Progenitor cell of endocrine pancreas (in vitro differentiated cells): Measurements from ENCODE around the gene SH3BGRL2. TPM values are rescaled to one million over a fixed set of nuclear protein-coding genes. Genes with fewer than 3 reads are reported as not detected.

Experiments
- DNase-seq: peaks from one replicate; pipeline ENCODE4 v3.0.0; 2021; ENCODE audit warnings: low spot score; ENCODE audit not compliant: unreplicated experiment
- H3K27ac Mint-ChIP-seq: 2 replicates; pipeline ENCODE4 v1.8.0; 2021; ENCODE audit warnings: mild to moderate bottlenecking, moderate library complexity, mixed read lengths
- H3K27me3 Mint-ChIP-seq: 2 replicates; pipeline ENCODE4 v1.8.0; 2021; ENCODE audit warnings: mixed read lengths
- H3K36me3 Mint-ChIP-seq: 2 replicates; pipeline ENCODE4 v1.8.0; 2022; ENCODE audit warnings: mixed read lengths; ENCODE audit not compliant: insufficient read depth
- H3K4me1 Mint-ChIP-seq: 2 replicates; pipeline ENCODE4 v1.8.0; 2021; ENCODE audit warnings: low read depth, mixed read lengths
- H3K4me3 Mint-ChIP-seq: 2 replicates; pipeline ENCODE4 v1.8.0; 2021; ENCODE audit warnings: low read depth, mild to moderate bottlenecking, moderate library complexity, mixed read lengths
- H3K9me3 Mint-ChIP-seq: 2 replicates; pipeline ENCODE4 v1.8.0; 2021; ENCODE audit warnings: low read depth, mixed read lengths
- long read RNA-seq: library from polyadenylated mRNA; unstranded; transcript quantifications from one replicate; pipeline ENCODE4 v2.0.0, GENCODE V29; 2020
- total RNA-seq: library from RNA; stranded (reverse); gene quantifications from 2 replicates; pipeline ENCODE4 v1.2.1, GENCODE V29; 2021
- TF ChIP-seq, protein P1 (sequence below): fragments of 200-600 bp; sonication (generic); IDR thresholded peaks from one replicate; pipeline ENCODE4 v1.5.0; 2021; ENCODE audit warnings: antibody characterized with exemption, mild to moderate bottlenecking; ENCODE audit not compliant: unreplicated experiment

SH3BGRL2 gene
- 47.4 and 49.1 TPM in 2 replicates for total RNA-seq
- long read RNA-seq, full-length matches to known transcripts, result 65 of 130 reads
- long read RNA-seq, partial matches to known transcripts, result 46 of 130 reads
- long read RNA-seq, other reads (novel, unspliced or antisense), result 19 of 130 reads

DNA sequence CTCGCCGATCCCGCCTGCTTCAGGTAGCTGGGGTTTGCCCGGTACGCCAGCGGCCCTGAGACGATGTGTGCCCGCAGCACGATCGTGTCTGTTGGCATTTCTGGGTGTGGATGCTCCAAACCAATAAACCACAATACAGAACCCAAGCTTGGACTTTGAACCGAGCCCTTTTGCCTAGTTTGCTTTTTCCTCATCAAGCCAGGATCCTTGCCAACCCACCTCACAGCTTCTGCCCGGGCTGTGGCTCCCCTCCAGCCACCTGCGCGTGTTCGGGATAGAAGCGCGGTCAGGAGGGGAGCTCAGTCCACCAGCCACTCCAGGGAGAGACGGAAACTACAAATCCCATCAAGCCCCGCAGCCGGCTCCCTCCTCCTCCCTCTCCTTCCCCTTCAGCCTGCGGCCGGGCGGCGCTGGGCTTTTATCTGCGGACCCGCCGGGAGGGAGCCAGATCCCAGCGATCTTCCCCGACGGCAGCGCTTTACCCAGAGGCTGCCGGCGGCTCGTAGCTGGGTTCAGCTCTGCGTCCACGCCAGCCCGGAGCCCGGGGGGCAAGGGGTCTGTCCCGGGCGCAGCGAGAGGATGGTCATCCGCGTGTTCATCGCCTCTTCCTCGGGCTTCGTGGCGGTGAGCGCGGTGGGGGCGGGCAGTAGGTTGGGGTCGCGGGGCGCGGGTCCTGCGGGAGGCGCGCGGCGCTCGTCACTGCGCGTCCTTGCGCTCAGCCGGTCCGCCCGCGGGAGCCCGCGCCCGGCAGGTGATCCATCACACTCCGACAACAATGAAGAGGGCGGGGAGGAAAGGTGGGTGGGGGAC lies at the start of gene SH3BGRL2:
Gene SH3BGRL2 (plus strand): TSS at position 447 of the 810 bp plus-strand sequence. CDS start 133 bp downstream, at position 580.
- Mint-ChIP-seq H3K27me3 (no peaks in the 10 kb centered on the region), H3K27ac (peak within 1 kb of the TSS; percentile 97), H3K9me3 (no peaks in the 10 kb centered on the region), H3K4me1 (peaks cover 39% of the 10 kb centered on the region), H3K36me3 (peaks cover 5% of the 10 kb centered on the region), H3K4me3 (peak within 1 kb of the TSS; percentile 99)
- TF ChIP-seq, protein P1, sequence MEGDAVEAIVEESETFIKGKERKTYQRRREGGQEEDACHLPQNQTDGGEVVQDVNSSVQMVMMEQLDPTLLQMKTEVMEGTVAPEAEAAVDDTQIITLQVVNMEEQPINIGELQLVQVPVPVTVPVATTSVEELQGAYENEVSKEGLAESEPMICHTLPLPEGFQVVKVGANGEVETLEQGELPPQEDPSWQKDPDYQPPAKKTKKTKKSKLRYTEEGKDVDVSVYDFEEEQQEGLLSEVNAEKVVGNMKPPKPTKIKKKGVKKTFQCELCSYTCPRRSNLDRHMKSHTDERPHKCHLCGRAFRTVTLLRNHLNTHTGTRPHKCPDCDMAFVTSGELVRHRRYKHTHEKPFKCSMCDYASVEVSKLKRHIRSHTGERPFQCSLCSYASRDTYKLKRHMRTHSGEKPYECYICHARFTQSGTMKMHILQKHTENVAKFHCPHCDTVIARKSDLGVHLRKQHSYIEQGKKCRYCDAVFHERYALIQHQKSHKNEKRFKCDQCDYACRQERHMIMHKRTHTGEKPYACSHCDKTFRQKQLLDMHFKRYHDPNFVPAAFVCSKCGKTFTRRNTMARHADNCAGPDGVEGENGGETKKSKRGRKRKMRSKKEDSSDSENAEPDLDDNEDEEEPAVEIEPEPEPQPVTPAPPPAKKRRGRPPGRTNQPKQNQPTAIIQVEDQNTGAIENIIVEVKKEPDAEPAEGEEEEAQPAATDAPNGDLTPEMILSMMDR, result no peak
- peak; percentile 79 for DNase-seq

DNA sequence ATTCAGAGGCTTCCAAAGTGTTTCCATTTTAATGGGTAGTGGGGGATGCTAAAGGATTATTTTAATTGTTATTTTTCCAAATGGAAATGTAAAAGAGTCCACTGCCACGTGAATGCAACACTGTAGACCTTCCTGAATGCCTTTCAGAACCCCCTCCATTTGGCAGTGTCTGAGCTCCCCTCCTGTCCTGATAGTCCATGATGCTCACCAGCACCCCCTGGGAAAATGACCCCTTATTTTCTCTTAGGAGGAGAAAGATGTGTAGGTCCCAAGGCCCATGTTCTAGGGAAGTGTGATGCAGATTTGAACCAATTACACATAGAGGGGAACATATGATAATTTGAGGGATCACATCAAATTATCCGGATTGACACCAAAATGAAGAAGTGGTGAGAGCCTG lies 46.8 kb upstream of the SH3BGRL2 start:
- no peaks in the 10 kb centered on the region for H3K4me1 Mint-ChIP-seq

DNA sequence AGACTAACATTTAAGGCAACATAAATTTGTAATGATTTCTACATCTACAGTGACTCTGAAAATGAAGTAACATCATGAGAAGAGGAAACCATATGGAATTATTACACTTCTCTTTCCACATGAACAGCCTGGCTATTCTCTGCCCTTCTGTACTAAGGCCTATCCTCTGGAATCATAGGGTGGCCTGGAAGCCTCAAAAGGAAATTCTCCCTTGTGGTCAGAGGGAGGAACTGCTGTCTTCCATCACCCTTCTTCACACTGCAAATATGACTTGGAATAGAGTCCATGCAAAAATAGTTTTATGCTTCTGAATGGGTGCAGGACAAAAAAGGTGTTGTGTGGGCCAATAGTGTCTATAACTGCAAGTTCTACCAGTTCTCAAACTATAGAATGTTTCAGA lies 44.6 kb upstream of the SH3BGRL2 start:
- no peak overlapping the region for H3K4me3 Mint-ChIP-seq
- no peaks in the 10 kb centered on the region for H3K27me3 Mint-ChIP-seq
- H3K4me1 Mint-ChIP-seq, result no peaks in the 10 kb centered on the region
- H3K27ac Mint-ChIP-seq, result no peak overlapping the region
- TF ChIP-seq, protein P1, result peak; percentile 56
- DNase-seq, result no peak
- peaks cover 9% of the 10 kb centered on the region for H3K9me3 Mint-ChIP-seq
- peaks cover 10% of the 10 kb centered on the region for H3K36me3 Mint-ChIP-seq

More for the DNA sequence above, 46.8 kb upstream of the SH3BGRL2 start:
- peaks cover 25% of the 10 kb centered on the region for H3K9me3 Mint-ChIP-seq
- H3K4me3 Mint-ChIP-seq, result no peak overlapping the region
- peaks cover 23% of the 10 kb centered on the region for H3K36me3 Mint-ChIP-seq
- peak overlapping the region; percentile 37 for H3K27ac Mint-ChIP-seq
- TF ChIP-seq, protein P1, result no peak
- H3K27me3 Mint-ChIP-seq, result no peaks in the 10 kb centered on the region
- no peak for DNase-seq

DNA sequence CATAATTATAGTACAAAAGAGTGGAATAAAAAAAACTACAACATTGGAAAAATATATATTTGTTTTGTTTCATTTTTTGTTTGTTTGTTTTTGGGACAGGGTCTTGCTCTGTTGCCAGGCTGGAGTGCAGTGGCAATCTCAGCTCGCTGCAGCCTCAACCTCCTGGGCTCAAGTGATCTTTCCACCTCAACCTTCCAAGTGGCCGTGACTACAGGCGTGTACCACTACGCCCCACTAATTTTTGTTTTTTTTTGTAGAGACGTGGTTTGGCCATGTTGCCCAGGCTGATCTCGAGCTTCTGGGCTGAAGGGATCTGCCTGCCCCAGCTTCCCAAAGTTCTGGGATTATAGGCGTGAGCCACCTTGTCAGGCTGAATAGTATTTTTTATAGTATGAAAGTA lies 41.4 kb upstream of the SH3BGRL2 start:
- Mint-ChIP-seq H3K4me3 (no peak overlapping the region), H3K9me3 (peaks cover 3% of the 10 kb centered on the region), H3K4me1 (no peaks in the 10 kb centered on the region), H3K36me3 (peaks cover 5% of the 10 kb centered on the region), H3K27me3 (no peaks in the 10 kb centered on the region), H3K27ac (no peak overlapping the region)
- TF ChIP-seq, protein P1, result no peak
- no peak for DNase-seq

DNA sequence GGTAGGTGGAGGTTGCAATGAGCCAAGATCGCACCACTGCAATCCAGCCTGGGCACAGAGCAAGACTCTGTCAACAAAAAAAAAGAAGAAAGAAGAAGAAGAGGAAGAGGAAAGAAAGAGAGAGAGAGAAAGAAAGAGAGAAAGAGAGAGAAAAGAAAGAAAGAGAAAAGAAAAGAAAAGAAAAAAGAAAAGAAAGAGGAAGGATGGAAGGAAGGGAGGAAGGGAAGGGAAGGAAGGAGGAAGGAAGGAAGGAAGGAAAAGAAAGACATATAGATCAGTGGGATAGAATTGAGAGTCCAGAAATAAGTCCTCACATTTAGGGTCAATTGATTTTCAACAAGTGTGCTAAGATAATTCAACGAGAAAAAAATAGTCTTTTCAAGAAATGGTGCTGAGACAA lies 34.0 kb upstream of the SH3BGRL2 start:
- TF ChIP-seq, protein P1, result no peak
- peaks cover 21% of the 10 kb centered on the region for H3K4me1 Mint-ChIP-seq
- no peak for DNase-seq
- no peak overlapping the region for H3K4me3 Mint-ChIP-seq
- H3K27ac Mint-ChIP-seq, result no peak overlapping the region
- H3K9me3 Mint-ChIP-seq, result peaks cover 8% of the 10 kb centered on the region
- H3K27me3 Mint-ChIP-seq, result no peaks in the 10 kb centered on the region
- peaks cover 3% of the 10 kb centered on the region for H3K36me3 Mint-ChIP-seq
